Ramos (cell line): ENCODE measurements around the gene FAM83D.

Experiments used
- in situ Hi-C: fragments of 300-500 bp; cut with MboI; formaldehyde crosslinking; loops from one replicate; pipeline ENCODE4 v1.14.3; 2022; ENCODE audit warnings: low sequenced_read_pairs; ENCODE audit not compliant: unreplicated experiment

Gene FAM83D

GRCh38 chr20:38926142-38926933, at the start of gene FAM83D:
FAM83D (plus strand) TSS chr20:38926417; CDS start chr20:38926443, 26 bp downstream.
- in situ Hi-C loops, result no loop called here

- in situ Hi-C loops, result no loop called here
These were observed 48.7 kb upstream of the FAM83D start for GRCh38 chr20:38877483-38877882.

GRCh38 chr20:38878866-38879265, 47.4 kb upstream of the FAM83D start:
- in situ Hi-C loops, result no loop called here

GRCh38 chr20:38880952-38881735, 45.1 kb upstream of the FAM83D start:
- in situ Hi-C loops, result no loop called here

- in situ Hi-C loops, result no loop called here
These were observed 44.3 kb upstream of the FAM83D start for GRCh38 chr20:38881806-38882440.

GRCh38 chr20:38882600-38882999, 43.6 kb upstream of the FAM83D start:
- in situ Hi-C loops, result no loop called here

- in situ Hi-C loops, result no loop called here
These were observed 42.9 kb upstream of the FAM83D start for GRCh38 chr20:38883081-38883980.

- in situ Hi-C loops, result no loop called here
These were observed 42.1 kb upstream of the FAM83D start for GRCh38 chr20:38883981-38884733.

- in situ Hi-C loops, result no loop called here
These were observed 40.9 kb upstream of the FAM83D start for GRCh38 chr20:38885357-38885756.

- in situ Hi-C loops, result no loop called here
These were observed 38.0 kb upstream of the FAM83D start for GRCh38 chr20:38888059-38888831.

- in situ Hi-C loops, result no loop called here
These were observed 37.2 kb upstream of the FAM83D start for GRCh38 chr20:38889050-38889449.

- in situ Hi-C loops, result no loop called here
These were observed 36.3 kb upstream of the FAM83D start for GRCh38 chr20:38889792-38890496.

GRCh38 chr20:38890497-38890818, 35.8 kb upstream of the FAM83D start:
- in situ Hi-C loops, result no loop called here

- in situ Hi-C loops, result no loop called here
These were observed 33.9 kb upstream of the FAM83D start for GRCh38 chr20:38892091-38892981.

GRCh38 chr20:38893056-38893564, 33.1 kb upstream of the FAM83D start:
- in situ Hi-C loops, result no loop called here

GRCh38 chr20:38893565-38894090, 32.6 kb upstream of the FAM83D start:
- in situ Hi-C loops, result no loop called here
